GM15510 (cell line): ENCODE data around the gene CCDC180.

ENCODE experiments used
- POLR2A ChIP-seq: IDR thresholded peaks from 3 replicates; pipeline ENCODE4 v1.6.1; 2011; ENCODE audit warnings: borderline replicate concordance; ENCODE audit not compliant: insufficient read length; ENCODE audit errors: extremely low read depth

Gene CCDC180

GRCh38 chr9:97307500-97308163 is at the start of gene CCDC180:
Gene CCDC180, plus strand, starts transcription at chr9:97307659. Its CDS starts 405 bp downstream, at chr9:97308064.
- TF ChIP-seq POLR2A: no peak

- TF ChIP-seq POLR2A: no peak
Measured at GRCh38 chr9:97271292-97271691, 36.2 kb upstream of the CCDC180 start.

GRCh38 chr9:97272072-97272471 is 35.4 kb upstream of the CCDC180 start:
- TF ChIP-seq POLR2A: no peak

GRCh38 chr9:97276310-97276852 is 31.1 kb upstream of the CCDC180 start:
- no peak for TF ChIP-seq POLR2A

GRCh38 chr9:97277953-97278352 is 29.5 kb upstream of the CCDC180 start:
- no peak for TF ChIP-seq POLR2A

GRCh38 chr9:97280755-97281330 is 26.6 kb upstream of the CCDC180 start:
- no peak for TF ChIP-seq POLR2A

GRCh38 chr9:97283768-97284167 is 23.7 kb upstream of the CCDC180 start:
- no peak for TF ChIP-seq POLR2A

- TF ChIP-seq POLR2A: no peak
Measured at GRCh38 chr9:97284798-97285197, 22.7 kb upstream of the CCDC180 start.

- no peak for TF ChIP-seq POLR2A
Measured at GRCh38 chr9:97292200-97292599, 15.3 kb upstream of the CCDC180 start.

- TF ChIP-seq POLR2A: no peak
Measured at GRCh38 chr9:97293207-97293721, 14.2 kb upstream of the CCDC180 start.

GRCh38 chr9:97293818-97294217 is 13.6 kb upstream of the CCDC180 start:
- no peak for TF ChIP-seq POLR2A

GRCh38 chr9:97297889-97298288 is 9.6 kb upstream of the CCDC180 start:
- TF ChIP-seq POLR2A: no peak

- no peak for TF ChIP-seq POLR2A
Measured at GRCh38 chr9:97299809-97300414, 7.5 kb upstream of the CCDC180 start.

GRCh38 chr9:97300586-97300985 is 6.9 kb upstream of the CCDC180 start:
- TF ChIP-seq POLR2A: no peak

GRCh38 chr9:97301974-97302373 is 5.5 kb upstream of the CCDC180 start:
- TF ChIP-seq POLR2A: no peak

GRCh38 chr9:97304586-97304985 is 2.9 kb upstream of the CCDC180 start:
- no peak for TF ChIP-seq POLR2A

GRCh38 chr9:97305501-97306298 is 1.8 kb upstream of the CCDC180 start:
- TF ChIP-seq POLR2A: no peak
